ENCODE results near the gene DLL3. TPM values are rescaled to one million over a fixed set of nuclear protein-coding genes. Genes with fewer than 3 reads are reported as not detected.

Gene DLL3
- total and polyA plus RNA-seq, 2 donors (not counting 1 experiment from before 2014, with no cell fraction given): 0.46 to 1.1 TPM

DNA sequence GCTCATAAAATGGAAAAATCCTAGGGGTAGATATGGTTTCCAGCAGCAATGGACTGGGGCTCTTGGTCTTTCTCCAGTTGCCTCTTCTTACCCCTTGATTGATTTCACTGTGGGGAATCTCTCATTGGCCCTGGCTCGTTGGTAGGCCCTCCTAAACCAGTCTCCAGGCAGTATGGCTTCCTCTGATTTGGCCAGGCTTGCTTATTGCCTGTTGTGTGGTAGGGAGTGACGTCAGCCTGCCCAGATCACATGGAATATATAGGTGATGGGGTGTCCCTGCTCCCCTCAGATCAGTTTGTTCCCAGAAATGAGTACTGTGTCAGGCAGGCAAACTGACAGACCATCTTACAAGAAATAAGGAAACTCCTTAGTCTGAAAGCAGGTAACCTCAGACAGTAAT is 10.5 kb downstream of the DLL3 start:
- POLR2A ChIA-PET: no interaction called here
- Histone ChIP-seq H3K36me3 (replicated peaks in 1 of 2; ENCODE audit: control extremely low read depth in 1 of 2, control insufficient read depth in 1 of 2, extremely low read depth in 1 of 2, insufficient read depth in 2 of 2, low read length in 1 of 2) (no peaks in the 10 kb centered on the region), H3K9me3 (ENCODE audit: control extremely low read depth in 1 of 3, control insufficient read depth in 2 of 3, insufficient read depth in 1 of 3, low read length in 2 of 3) (peaks cover 0 to 9% (median 0%) of the 10 kb centered on the region in 3 donors), H3K79me2 (ENCODE audit: control insufficient read depth, insufficient read depth, low read length) (no peaks in the 10 kb centered on the region), H3K27me3 (replicated peaks in 1 of 4; ENCODE audit: control extremely low read depth in 1 of 4, control insufficient read depth in 3 of 4, insufficient read depth in 4 of 4, low read length in 3 of 4) (peaks cover 0 to 56% (median 15%) of the 10 kb centered on the region in 4 experiments), H3K9ac (ENCODE audit: low read length) (no peak overlapping the region), H3K4me2 (replicated peaks; ENCODE audit: low read depth, low read length, poor library complexity, severe bottlenecking) (no peak overlapping the region), H3K4me1 (ENCODE audit: control insufficient read depth in 2 of 2, insufficient read depth in 2 of 2, low read length in 2 of 2) (peaks cover 13 to 16% of the 10 kb centered on the region in 2 donors), H2AFZ (ENCODE audit: insufficient read depth, low read depth, low read length, poor library complexity, severe bottlenecking) (no peak overlapping the region), H3K4me3 (ENCODE audit: control extremely low read depth in 1 of 5, extremely low read depth in 1 of 5, insufficient read depth in 1 of 5, low read depth in 2 of 5, low read length in 4 of 5) (no peak overlapping the region), H3K27ac (ENCODE audit: low read length in 2 of 2) (no peak overlapping the region), H4K20me1 (ENCODE audit: control insufficient read depth, insufficient read depth, low read length, poor library complexity, severe bottlenecking) (no peaks in the 10 kb centered on the region)
- no CpG with 5 or more reads among the region's 2 CpGs for WGBS (ENCODE audit: insufficient coverage)
- Mint-ChIP-seq H3K4me1 (peaks cover 16% of the 10 kb centered on the region), H3K27ac (no peak overlapping the region), H3K4me3 (no peak overlapping the region), H3K9me3 (ENCODE audit: insufficient read depth) (no peaks in the 10 kb centered on the region), H3K27me3 (peaks cover 26% of the 10 kb centered on the region)
- intact Hi-C loops (cut with micrococcal nuclease): no loop called here
- DNase-seq: no peak
- no peak for TF ChIP-seq EZH2 (IDR thresholded peaks at IDR 0.05; ENCODE audit: borderline replicate concordance, insufficient read depth, low read depth, low read length, poor library complexity, severe bottlenecking)
- TF ChIP-seq, protein P1, sequence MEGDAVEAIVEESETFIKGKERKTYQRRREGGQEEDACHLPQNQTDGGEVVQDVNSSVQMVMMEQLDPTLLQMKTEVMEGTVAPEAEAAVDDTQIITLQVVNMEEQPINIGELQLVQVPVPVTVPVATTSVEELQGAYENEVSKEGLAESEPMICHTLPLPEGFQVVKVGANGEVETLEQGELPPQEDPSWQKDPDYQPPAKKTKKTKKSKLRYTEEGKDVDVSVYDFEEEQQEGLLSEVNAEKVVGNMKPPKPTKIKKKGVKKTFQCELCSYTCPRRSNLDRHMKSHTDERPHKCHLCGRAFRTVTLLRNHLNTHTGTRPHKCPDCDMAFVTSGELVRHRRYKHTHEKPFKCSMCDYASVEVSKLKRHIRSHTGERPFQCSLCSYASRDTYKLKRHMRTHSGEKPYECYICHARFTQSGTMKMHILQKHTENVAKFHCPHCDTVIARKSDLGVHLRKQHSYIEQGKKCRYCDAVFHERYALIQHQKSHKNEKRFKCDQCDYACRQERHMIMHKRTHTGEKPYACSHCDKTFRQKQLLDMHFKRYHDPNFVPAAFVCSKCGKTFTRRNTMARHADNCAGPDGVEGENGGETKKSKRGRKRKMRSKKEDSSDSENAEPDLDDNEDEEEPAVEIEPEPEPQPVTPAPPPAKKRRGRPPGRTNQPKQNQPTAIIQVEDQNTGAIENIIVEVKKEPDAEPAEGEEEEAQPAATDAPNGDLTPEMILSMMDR (IDR thresholded peaks at IDR 0.05): no peak
- CTCF ChIA-PET: no interaction called here
- ATAC-seq (ENCODE audit: low read depth): no peak

DNA sequence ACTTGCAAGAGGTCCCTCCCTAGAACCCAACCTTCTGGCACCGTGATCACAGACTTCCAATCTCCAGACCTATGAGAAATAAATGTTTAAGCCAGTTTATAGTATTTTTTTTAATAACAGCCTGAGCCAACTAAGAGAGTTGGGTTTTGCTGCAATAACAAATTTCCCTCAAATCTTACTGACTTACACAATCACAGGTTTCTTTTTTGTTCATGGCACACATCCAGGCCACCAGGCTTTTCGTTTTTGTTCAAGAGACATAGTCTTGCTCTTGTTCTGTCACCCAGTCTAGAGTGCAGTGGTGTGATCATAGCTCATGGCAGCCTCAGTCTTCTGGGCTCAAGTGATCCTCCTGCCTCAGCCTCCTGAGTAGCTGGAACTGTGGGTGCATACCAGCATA is 14.2 kb downstream of the DLL3 start:
- H3K4me3 ChIP-seq (ENCODE audit: control extremely low read depth in 1 of 5, extremely low read depth in 1 of 5, insufficient read depth in 1 of 5, low read depth in 2 of 5, low read length in 4 of 5): no peak overlapping the region
- ATAC-seq (ENCODE audit: low read depth) (no peak), DNase-seq (no peak)
- Mint-ChIP-seq H3K4me1 (peaks cover 17% of the 10 kb centered on the region), H3K27ac (no peak overlapping the region), H3K27me3 (peaks cover 30% of the 10 kb centered on the region), H3K4me3 (no peak overlapping the region), H3K9me3 (ENCODE audit: insufficient read depth) (no peaks in the 10 kb centered on the region)
- TF ChIP-seq, protein P1 (IDR thresholded peaks at IDR 0.05): no peak
- TF ChIP-seq EZH2 (IDR thresholded peaks at IDR 0.05; ENCODE audit: borderline replicate concordance, insufficient read depth, low read depth, low read length, poor library complexity, severe bottlenecking): no peak
- peaks cover 0 to 23% (median 0%) of the 10 kb centered on the region in 3 donors for H3K9me3 ChIP-seq (ENCODE audit: control extremely low read depth in 1 of 3, control insufficient read depth in 2 of 3, insufficient read depth in 1 of 3, low read length in 2 of 3)
- ChIA-PET POLR2A (interaction anchor here (0.6 to 0.7 kb wide), 2 partner anchors 26 to 88 kb away, joined by 3 to 12 read pairs; no protein-coding TSS in a partner anchor), CTCF (no interaction called here)
- WGBS (ENCODE audit: insufficient coverage): 20% methylated on average over 1 of the region's 2 CpGs
- peaks cover 0 to 53% (median 33%) of the 10 kb centered on the region in 4 experiments for H3K27me3 ChIP-seq (replicated peaks in 1 of 4; ENCODE audit: control extremely low read depth in 1 of 4, control insufficient read depth in 3 of 4, insufficient read depth in 4 of 4, low read length in 3 of 4)
- intact Hi-C loops (cut with micrococcal nuclease): no loop called here
- no peak overlapping the region for H3K9ac ChIP-seq (ENCODE audit: low read length)
- H3K79me2 ChIP-seq (ENCODE audit: control insufficient read depth, insufficient read depth, low read length): no peaks in the 10 kb centered on the region
- H4K20me1 ChIP-seq (ENCODE audit: control insufficient read depth, insufficient read depth, low read length, poor library complexity, severe bottlenecking): no peaks in the 10 kb centered on the region
- no peaks in the 10 kb centered on the region for H3K36me3 ChIP-seq (replicated peaks in 1 of 2; ENCODE audit: control extremely low read depth in 1 of 2, control insufficient read depth in 1 of 2, extremely low read depth in 1 of 2, insufficient read depth in 2 of 2, low read length in 1 of 2)
- H2AFZ ChIP-seq (ENCODE audit: insufficient read depth, low read depth, low read length, poor library complexity, severe bottlenecking): no peak overlapping the region
- H3K4me2 ChIP-seq (replicated peaks; ENCODE audit: low read depth, low read length, poor library complexity, severe bottlenecking): no peak overlapping the region
- H3K4me1 ChIP-seq (ENCODE audit: control insufficient read depth in 2 of 2, insufficient read depth in 2 of 2, low read length in 2 of 2): peaks cover 20 to 26% of the 10 kb centered on the region in 2 donors
- no peak overlapping the region for H3K27ac ChIP-seq (ENCODE audit: low read length in 2 of 2)

Data from B cell (primary cell).